ENCODE results near the gene EXD3.

Gene EXD3

GRCh38 chr9:137319739-137320551 lies 103.0 kb downstream of the EXD3 start:
- H3K4me3 ChIP-seq (ENCODE audit: low read depth, low read length) = no peak overlapping the region

GRCh38 chr9:137319011-137319738 lies 103.8 kb downstream of the EXD3 start:
- H3K4me3 ChIP-seq (ENCODE audit: low read depth, low read length) = no peak overlapping the region

- no peak overlapping the region for H3K4me3 ChIP-seq (ENCODE audit: low read depth, low read length)
Observed at GRCh38 chr9:137318602-137319001, 104.4 kb downstream of the EXD3 start.

DNA sequence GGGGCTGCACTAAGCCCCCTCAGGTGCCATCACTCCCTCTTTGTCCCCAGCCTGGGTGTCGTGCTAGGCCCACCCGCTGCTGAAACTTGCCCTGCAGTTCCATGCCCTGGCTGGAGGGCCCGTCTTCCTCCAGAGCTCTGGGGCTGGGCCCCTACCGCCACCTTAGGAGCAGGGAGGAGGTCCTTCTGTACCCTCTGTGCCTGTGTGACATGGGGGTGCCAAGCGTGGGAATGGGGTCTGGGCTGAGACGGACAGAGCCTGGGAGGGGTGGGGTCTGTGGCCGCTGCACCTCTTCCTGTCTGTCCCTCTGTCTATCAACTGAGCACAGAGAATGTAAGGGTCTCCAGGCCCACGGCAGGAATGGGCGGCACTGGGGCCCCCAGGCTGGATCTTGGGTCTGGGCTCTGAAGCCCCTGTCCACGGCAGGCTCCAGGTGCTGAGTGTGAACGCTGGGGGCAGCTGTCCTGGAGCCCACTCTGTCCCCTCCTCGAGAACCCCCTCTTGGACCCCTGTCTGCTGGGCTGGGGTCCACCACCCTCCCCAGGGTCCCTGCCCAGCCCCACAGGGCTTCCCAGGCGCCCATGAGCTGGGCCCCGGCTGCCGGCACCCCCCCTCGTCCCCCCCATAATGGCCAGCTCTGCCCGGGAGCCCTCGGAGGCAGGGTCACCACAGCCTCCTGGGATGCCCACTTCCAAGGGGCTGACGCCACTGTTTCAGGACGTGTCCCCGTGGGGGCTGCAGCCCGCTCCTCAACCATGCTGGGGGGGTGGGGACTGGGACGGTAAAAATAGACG lies 105.0 kb downstream of the EXD3 start:
- no peak overlapping the region for H3K4me3 ChIP-seq (ENCODE audit: low read depth, low read length)

- H3K4me3 ChIP-seq (ENCODE audit: low read depth, low read length) = no peak overlapping the region
Observed at GRCh38 chr9:137317021-137317717, 105.8 kb downstream of the EXD3 start.

GRCh38 chr9:137316012-137316981 lies 106.7 kb downstream of the EXD3 start:
- no peak overlapping the region for H3K4me3 ChIP-seq (ENCODE audit: low read depth, low read length)

DNA sequence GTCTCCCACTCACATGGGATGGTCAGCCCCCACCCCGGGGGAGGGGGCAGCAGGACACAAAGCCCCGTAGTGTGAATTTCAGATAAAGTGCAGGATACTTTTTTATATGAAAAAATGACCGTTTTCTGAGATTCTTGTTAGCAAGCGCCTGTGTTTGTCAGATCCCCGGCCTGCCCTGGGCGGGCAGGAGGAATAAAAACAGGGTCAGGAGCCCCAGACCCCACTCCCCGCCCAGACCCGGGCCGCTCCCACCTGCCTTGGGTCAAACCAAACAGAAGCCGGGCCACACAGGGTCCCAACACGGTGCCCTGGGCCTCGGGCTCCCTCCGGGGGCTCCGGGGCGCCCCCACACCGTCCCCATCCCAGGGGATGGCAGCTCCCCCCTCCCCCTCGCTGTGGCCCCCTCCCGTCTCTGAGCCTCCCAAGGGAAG lies 107.4 kb downstream of the EXD3 start:
- H3K4me3 ChIP-seq (ENCODE audit: low read depth, low read length) = no peak overlapping the region

- no peak overlapping the region for H3K4me3 ChIP-seq (ENCODE audit: low read depth, low read length)
Observed at GRCh38 chr9:137314561-137315560, 108.1 kb downstream of the EXD3 start.

- H3K4me3 ChIP-seq (ENCODE audit: low read depth, low read length) = no peak overlapping the region
Observed at GRCh38 chr9:137313956-137314560, 108.9 kb downstream of the EXD3 start.

DNA sequence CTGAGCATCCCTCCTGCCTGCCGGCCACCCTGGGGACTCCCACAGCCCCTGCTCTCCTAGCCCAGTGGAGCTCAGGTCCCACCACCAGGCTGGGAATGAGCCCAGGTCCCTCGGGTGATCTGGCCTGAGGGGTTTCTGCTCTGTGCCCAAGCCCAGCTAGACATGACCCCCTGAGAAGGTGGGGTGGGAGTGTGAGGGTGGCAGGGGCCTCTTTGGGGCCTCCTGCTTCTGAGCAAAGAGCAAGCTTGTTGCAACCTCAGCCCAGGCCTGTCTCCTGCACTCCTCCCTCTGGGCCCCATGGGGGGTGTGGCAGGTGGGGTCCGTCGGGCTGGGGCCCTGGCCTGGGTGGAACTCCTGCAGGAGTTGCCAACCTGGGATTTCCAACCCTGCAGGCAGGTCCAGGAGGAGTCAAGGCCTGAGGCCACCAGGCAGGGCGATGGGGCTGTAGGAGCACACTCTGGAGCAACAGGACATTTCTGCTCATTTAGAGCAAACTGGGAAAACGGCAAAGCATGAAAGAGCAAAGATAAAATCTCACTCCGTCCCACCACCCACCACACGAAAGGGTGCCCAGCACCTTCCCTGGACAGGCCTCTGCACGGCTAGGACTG lies 109.5 kb downstream of the EXD3 start:
- H3K4me3 ChIP-seq (ENCODE audit: low read depth, low read length) = no peak overlapping the region

GRCh38 chr9:137312852-137313325 lies 110.1 kb downstream of the EXD3 start:
- no peak overlapping the region for H3K4me3 ChIP-seq (ENCODE audit: low read depth, low read length)

DNA sequence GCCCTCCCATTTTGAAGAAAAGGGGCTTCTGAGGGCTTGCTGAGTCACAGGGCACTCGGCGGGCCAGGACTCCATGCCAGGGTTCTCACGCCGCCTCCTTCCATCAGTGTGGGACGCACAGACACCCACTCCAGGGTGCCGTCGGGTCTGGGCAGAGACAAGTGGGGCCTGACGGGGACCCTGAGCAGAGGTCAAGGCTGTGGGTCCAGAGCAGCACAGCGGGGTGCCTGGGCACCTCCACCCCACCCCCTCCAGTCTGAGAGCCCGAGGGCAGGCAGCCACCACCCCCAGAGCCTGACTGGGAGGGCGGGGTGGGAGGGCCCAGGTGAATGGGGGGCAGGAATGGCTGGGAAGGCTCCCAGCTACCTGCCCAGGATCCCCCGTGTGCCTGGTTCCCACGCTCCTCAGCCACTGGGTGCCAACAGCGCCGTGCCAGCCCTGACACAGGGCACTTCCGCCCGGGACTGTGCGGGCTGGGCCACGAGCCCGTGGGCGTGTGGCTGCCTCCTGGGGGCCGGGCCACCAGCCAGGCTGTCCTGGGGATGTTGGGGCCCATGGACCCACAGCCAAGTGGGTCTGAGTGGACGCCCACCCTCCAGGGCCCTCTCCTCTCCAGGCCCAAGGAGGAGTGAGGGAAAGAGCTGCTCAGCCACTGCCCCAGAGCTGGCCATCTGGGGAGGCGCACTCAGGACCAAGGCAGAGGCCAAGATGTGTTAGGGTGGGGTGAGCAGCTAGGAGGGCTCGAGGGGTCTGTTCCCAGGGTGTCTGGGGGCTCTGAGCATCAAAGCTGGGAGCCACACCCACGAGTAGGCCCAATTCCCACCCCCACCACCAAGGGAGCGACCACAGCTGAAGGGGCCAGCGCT lies 110.7 kb downstream of the EXD3 start:
- H3K4me3 ChIP-seq (ENCODE audit: low read depth, low read length) = no peak overlapping the region

DNA sequence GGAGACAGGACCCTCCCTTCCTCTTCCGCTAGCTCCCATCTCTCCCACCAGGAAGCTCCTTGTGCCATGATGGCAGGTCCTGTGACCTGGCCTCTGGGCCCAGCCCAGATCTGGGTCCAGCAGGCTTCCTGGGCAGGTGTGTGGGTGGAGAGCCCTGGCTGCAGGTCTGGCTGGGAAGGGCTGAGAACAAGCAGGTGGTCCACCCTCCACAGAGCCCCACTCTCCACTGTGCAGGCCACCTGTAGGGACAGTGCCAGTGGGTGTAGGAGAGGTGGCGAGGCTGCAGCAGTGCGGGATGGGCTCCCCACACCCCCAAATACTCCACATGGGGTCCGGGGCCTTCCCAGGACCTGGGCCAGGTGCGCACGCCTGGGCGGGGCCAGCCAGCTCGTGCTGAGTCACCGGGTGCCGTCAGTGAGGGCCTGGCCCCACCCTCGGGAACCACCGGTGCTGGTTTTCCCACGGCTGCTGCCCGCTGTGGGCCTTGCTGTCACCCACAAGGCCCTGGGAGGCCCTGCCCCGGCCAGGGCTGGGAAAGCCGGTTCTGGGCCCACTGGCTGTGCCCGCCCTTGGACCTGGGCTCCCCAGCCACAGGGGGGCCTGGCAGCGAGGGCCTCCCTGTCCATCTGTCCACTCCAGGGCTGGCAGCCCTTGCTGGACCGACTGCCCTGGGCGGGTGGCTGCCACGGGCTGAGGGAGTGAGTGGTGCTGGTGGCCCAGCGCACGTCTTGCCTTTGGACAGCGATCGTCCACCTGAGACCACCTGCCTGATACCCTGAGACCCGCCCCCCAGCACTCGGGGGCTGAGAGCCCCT lies 111.6 kb downstream of the EXD3 start:
- no peak overlapping the region for H3K4me3 ChIP-seq (ENCODE audit: low read depth, low read length)

- no peak overlapping the region for H3K4me3 ChIP-seq (ENCODE audit: low read depth, low read length)
Observed at GRCh38 chr9:137310189-137311052, 112.5 kb downstream of the EXD3 start.

Data from iPS-11a (cell line).